OCI-LY1 (cell line): ENCODE results near the gene GAPVD1.

Source experiments
- CTCF ChIP-seq: fragments of 200-600 bp; sonication (generic), shearing (Covaris generic); IDR thresholded peaks from 2 replicates; pipeline ENCODE4 v1.5.1; 2017; ENCODE audit warnings: mild to moderate bottlenecking, antibody characterized with exemption, low read length, moderate library complexity, mixed read lengths
- EZH2 ChIP-seq: fragments of 200-600 bp; sonication (generic), shearing (Covaris generic); IDR thresholded peaks from 2 replicates; pipeline ENCODE4 v1.8.0; 2017; ENCODE audit warnings: borderline replicate concordance, mixed run types, mild to moderate bottlenecking, antibody characterized with exemption, low read length, moderate library complexity, mixed read lengths

DNA sequence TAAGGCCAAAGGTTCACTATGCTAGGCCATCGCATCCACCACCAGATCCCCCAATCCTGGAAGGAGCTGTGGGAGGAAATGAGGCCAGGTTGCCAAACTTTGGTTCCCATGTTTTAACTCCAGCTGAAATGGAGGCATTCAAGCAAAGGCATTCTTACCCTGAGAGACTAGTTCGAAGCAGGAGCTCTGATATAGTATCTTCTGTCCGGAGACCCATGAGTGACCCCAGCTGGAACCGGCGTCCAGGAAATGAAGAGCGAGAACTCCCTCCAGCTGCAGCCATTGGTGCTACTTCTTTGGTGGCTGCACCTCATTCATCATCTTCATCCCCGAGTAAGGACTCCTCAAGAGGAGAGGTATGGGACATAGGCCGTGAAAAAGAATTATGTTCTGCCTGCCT is 75.6 kb downstream of the GAPVD1 start:
- peak; percentile 8; the same call in 1 of the 2 replicates for TF ChIP-seq CTCF
- no peak for TF ChIP-seq EZH2
